ENCODE measurements around the gene ADGRV1.
A peak's percentile ranks its signal among the peaks of the same experiment; 100 is the strongest.

The ADGRV1 gene

DNA sequence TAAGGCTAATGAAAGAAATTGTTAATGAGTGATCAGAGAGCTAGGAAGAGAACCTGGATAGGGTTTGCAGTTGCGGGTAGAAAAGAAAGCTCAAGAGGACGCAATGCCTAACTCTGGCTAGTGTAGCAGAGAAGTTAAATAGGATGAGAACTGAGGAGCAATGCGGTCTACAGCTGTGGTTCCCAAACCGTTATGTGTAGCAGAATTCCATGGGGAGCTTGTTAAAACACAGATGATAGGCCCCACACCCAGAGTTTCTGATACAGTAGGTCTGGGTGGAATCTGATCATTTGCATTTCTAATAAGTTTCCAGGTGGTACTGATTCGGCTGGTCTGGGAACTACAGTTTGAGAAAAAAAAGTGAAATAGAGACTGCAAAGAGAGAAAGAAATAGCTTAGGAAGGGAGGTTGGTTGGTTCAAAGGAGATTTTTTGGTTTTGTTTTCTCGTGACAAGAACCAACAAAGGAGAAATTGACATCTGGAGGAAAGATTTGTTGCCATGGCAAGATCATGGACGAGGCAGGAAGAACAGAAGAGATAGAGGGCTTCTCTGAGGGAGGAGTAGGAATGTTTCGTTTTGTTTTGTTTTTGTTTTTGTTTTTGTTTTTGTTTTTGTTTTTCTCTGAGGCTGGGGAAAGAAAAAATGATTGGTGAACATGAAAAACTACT is 548.4 kb downstream of the ADGRV1 start:
- no peak for DNase-seq (ENCODE audit: low read depth in 2 of 2)

DNA sequence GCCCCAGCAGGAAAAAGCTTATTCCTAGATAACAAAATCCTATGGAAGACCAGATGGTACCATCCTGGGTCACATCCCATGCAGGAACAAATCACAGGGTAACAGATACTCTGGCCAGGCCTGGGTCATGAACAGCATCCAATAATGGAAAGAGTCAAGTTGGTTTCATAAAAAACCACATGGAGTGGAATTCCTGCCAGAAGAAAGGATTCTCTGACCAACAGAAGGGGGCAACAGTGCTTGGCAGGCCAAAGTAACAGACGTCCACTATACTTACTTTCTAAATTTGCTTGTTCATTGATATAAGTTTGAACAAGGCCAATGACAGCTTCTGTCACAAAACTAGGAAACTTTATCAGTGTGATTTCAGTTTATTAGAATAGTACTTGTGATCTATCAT is 551.0 kb downstream of the ADGRV1 start:
- DNase-seq (ENCODE audit: low read depth in 2 of 2) = no peak

GRCh38 chr5:91110686-91111085 is 552.1 kb downstream of the ADGRV1 start:
- DNase-seq (ENCODE audit: low read depth in 2 of 2) = peak; percentile 52

DNA sequence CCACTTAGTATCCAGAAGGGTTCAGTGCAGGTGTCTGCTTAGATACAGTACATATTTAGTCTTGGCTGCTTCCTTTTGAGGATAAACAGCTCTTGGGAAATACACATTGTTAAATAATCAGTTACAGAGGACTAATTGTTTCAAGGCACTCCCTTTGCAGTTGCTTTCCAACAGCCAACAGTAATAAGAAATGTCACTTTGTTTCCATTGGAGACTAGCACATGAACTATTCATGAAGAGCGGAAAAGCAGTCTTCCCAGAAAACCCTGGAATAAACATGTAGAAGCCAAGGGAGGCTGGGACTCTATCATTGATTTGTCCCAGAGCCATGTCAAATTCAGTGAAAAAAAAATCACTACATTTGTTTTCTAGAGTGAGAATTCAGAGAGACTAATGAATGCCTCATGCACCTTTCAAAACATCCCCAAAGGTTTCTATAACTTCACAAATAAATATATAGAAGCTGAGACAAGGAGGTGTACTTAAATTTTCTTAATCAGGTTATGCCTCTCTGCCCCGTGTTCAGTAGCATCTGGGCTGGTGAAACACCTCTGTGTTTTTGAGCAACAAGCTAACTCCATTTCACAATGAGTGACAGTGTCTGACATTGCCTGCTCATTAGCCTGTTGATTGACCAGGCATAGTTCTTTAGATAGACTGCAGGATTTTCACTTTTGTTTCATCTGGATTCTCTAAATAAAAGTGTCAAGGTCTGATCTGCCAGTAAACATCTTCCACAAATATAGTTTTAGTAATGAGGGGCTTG is 553.1 kb downstream of the ADGRV1 start:
- DNase-seq (ENCODE audit: low read depth in 2 of 2) = no peak

GRCh38 chr5:91114658-91115057 is 556.1 kb downstream of the ADGRV1 start:
- no peak for DNase-seq (ENCODE audit: low read depth in 2 of 2)

DNA sequence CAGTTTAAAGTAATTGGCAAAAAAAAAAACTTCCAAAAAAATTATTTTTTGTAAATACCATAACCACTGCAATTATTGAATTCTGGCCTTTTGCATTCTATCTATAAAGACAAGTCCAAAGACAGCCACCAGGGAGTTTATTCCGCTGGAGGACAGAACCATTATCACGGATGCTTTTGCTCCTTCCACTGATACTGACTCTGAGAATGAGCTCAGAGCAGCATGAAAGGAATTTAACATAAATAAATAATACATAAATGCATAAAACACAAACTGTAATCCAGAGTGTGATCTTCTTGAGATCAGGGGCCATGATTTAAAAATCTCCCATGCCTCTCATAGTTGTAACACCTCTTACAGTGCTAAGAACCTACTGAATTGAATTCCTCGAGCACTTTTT is 559.8 kb downstream of the ADGRV1 start:
- DNase-seq (ENCODE audit: low read depth in 2 of 2) = no peak

GRCh38 chr5:91118796-91119195 is 560.2 kb downstream of the ADGRV1 start:
- DNase-seq (ENCODE audit: low read depth in 2 of 2) = no peak

DNA sequence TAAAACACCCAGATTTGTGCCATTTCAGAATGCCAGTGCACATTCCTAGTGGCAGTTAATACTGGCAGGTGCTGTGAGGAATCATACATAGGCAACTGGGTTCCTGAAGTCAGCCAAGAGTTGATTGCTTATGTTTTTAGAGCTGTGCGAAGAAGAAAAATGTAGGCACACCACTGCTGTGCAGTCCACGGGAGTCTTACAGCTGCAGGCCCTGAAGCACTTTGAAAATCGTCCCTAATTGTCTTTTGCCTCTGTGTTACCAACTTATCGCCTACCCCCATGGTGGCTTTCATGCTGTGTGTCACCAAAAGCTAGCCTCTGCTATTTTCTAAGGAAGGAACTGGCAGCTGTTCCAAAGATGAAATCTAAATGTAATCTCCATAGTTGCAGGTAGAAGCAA is 560.6 kb downstream of the ADGRV1 start:
- no peak for DNase-seq (ENCODE audit: low read depth in 2 of 2)

DNA sequence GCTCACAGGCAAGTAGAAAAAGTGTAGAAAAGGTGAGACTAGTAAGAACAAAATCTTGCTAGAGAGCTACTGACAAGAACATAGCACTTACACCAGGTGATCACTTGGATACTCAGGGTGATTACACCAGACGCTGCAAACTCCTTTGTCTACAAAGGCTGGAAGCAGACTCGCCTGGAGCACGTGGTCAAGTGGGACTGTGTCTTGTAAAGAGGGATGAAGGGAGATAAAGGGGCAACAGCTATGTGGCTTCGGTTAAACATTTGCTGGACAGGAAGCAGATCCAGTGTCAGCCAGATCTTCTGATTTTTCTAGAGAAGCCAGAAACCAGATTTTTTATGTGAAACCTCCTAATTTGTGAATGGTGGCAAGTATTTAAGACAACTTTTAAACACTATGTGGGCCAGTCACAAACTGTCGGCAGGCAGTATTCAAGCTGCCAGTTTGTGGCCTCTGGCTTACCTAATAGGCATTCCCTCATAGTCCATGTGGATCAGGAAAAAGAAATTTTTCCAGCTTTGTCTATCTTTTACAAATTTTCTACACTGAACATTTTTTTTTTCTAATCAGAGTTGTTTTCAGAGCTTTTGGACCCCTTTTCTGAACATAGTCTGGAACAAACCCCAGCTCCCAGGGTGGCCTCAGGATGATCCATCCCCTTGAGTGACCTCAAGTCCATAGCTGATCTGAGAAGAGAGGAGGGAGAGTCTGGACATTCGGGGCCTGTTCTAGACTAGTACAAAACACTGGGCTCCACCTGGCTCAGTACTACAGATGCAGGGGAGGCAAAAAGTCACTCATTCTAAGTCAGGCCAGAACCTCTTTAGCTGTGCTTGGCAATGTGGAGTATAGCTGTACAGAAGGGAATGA is 561.6 kb downstream of the ADGRV1 start:
- DNase-seq (ENCODE audit: low read depth in 2 of 2) = no peak

- DNase-seq (ENCODE audit: low read depth in 2 of 2) = no peak
These were observed 562.9 kb downstream of the ADGRV1 start for GRCh38 chr5:91121347-91121993.

DNA sequence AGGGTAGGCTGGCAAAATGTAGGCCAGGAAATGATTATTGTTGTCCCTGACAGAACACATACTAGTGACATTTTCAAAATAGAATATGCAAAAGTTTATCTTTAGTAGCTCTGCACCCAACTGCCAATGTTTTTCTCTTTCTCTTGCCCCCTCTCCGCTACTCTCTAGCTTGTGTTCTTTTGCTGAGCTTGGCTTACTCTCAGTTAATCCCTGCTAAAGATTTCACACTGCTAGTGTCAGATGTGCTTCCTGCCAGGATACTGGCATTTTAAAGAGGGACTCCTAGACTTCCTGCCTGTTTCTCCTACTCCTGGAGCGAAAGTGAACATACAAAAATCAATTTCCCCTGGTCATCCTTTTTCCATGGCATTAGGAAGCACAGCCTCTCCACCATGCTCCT is 564.1 kb downstream of the ADGRV1 start:
- no peak for DNase-seq (ENCODE audit: low read depth in 2 of 2)

DNA sequence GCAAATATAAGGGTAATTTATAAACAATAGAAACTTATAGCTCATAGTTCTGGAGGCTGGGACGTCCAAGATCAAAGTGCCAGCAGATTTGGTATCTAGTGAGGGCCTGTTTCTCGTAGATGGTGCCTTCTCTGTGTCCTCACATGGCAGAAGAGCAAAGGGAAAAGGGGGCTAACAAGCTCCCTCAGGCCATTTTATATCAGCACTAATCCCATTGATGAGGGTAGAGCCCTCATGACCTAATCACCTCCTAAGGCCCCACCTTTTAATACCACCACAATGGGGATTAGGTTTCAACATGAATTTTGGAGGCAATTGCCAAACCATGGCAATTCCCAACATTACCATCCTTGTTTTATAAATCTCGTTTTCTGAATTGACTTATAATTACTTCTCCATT is 564.7 kb downstream of the ADGRV1 start:
- DNase-seq (ENCODE audit: low read depth in 2 of 2) = no peak

GRCh38 chr5:91123901-91124300 is 565.3 kb downstream of the ADGRV1 start:
- DNase-seq (ENCODE audit: low read depth in 2 of 2) = no peak

GRCh38 chr5:91125916-91126315 is 567.3 kb downstream of the ADGRV1 start:
- no peak for DNase-seq (ENCODE audit: low read depth in 2 of 2)

DNA sequence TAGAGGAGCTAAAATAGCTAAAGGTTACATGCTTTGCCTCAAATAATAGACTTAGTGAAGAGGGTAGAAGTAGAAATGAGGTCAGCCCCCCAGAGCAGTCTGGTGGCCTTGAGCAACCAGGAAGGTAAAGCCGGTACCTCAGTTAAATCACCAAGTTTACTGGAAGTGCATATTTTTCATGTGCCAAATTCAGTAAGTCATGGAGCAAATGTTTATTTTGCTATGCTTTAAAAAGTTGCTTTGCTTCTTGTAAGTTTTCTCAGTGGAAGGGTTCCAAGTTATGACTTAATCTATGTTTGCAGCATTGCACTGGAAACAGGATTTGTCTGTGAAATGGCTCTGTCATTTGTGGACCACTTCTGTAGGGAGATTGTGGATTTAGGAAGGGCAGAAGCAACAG is 567.9 kb downstream of the ADGRV1 start:
- DNase-seq (ENCODE audit: low read depth in 2 of 2) = peak; percentile 66 to 69

DNA sequence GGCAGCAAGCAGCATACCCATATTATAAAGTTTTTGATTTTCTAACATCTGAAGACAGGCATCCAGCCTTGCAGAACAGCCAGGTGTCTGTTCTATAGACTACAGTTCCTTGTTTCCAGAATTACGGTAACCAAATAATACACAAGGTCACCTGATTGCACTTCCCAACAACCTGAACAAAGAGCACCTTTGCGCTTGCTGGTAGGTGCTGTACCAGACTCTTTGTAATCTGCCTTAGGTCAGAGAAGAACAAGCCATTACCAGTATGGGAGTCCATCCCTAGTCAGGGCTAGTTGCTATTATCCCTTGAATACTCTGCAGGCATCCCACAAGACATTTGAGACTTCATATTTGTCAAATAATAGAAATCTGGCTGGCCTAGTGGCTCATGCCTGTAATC is 568.3 kb downstream of the ADGRV1 start:
- DNase-seq (ENCODE audit: low read depth in 2 of 2) = no peak

- no peak for DNase-seq (ENCODE audit: low read depth in 2 of 2)
These were observed 569.0 kb downstream of the ADGRV1 start for GRCh38 chr5:91127456-91128081.

GRCh38 chr5:91128604-91129003 is 570.0 kb downstream of the ADGRV1 start:
- DNase-seq (ENCODE audit: low read depth in 2 of 2) = no peak

GRCh38 chr5:91129748-91130147 is 571.2 kb downstream of the ADGRV1 start:
- no peak for DNase-seq (ENCODE audit: low read depth in 2 of 2)

- DNase-seq (ENCODE audit: low read depth in 2 of 2) = no peak
These were observed 572.2 kb downstream of the ADGRV1 start for GRCh38 chr5:91130759-91131158.

GRCh38 chr5:91132550-91132949 is 574.0 kb downstream of the ADGRV1 start:
- no peak for DNase-seq (ENCODE audit: low read depth in 2 of 2)

DNA sequence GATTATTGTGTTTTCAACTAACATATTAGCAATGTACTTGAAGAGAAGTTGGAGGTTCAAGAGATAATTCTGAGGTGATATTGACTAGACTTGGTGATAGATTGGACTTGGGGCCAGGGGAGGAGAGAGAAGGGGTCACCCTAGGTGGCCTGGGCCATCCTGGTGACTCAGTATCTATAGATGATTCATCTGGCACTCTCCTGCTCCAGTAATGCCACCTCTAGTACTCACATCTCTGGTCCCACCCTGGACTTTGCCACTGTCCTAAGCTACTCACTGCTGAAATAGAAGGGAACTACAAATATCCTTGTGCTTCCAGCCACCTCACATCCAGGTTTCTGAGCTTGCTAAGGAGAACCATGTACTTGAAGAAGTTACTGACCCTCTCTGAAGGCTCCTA is 574.6 kb downstream of the ADGRV1 start:
- no peak for DNase-seq (ENCODE audit: low read depth in 2 of 2)
